Gastroesophageal sphincter (tissue), 4 donors: ENCODE measurements around the gene EHMT1. TPM values are rescaled to one million over a fixed set of nuclear protein-coding genes. Genes with fewer than 3 reads are reported as not detected.

Experiments
- ATAC-seq: fragments of 150-250 bp; one replicate; pipeline ENCODE4 v1.9.1; 2016; ENCODE audit warnings: mild to moderate bottlenecking, moderate library complexity
- H3K27ac ChIP-seq, 4 donors: fragments of 200-600 bp; sonication (generic) in 3 of 4; 1 replicate in 3 of 4; 2 replicates in 1 of 4; pipeline ENCODE4 v1.5.1; 2016 to 2019
- H3K27me3 ChIP-seq: fragments of 200-600 bp; sonication (generic); one replicate; pipeline ENCODE4 v1.5.1; 2019
- H3K36me3 ChIP-seq, 2 donors: fragments of 200-600 bp; sonication (generic); one replicate each; pipeline ENCODE4 v1.5.1; 2019; ENCODE audit warnings: control low read depth in 1 of 2
- H3K4me1 ChIP-seq, 3 donors: fragments of 200-600 bp; sonication (generic); 1 replicate in 2 of 3; 2 replicates in 1 of 3; pipeline ENCODE4 v1.5.1; 2016 to 2019; ENCODE audit warnings: control low read depth in 2 of 3
- H3K4me3 ChIP-seq, 2 donors: fragments of 200-600 bp; sonication (generic); one replicate each; pipeline ENCODE4 v1.5.1; 2019; ENCODE audit warnings: mild to moderate bottlenecking in 1 of 2, moderate library complexity in 1 of 2
- H3K9me3 ChIP-seq, 3 donors: fragments of 200-600 bp; sonication (generic); one replicate each; pipeline ENCODE4 v1.5.1; 2017 to 2019; ENCODE audit warnings: control low read depth in 2 of 3
- CTCF ChIP-seq, 4 experiments: fragments of 200-600 bp in 2 of 4; fragments of 450-650 bp in 2 of 4; sonication (generic) in 1 of 4; IDR thresholded peaks; one replicate each; pipeline ENCODE4 v1.5.1; 2017 to 2019; ENCODE audit warnings: antibody characterized with exemption in 4 of 4, mild to moderate bottlenecking in 2 of 4, moderate library complexity in 2 of 4
- EP300 ChIP-seq: sonication (generic); formaldehyde crosslinking; IDR thresholded peaks from one replicate; pipeline ENCODE4 v1.6.1; 2017; ENCODE audit warnings: antibody characterized with exemption, mild to moderate bottlenecking
- POLR2A ChIP-seq, 2 donors: fragments of 450-650 bp; IDR thresholded peaks; one replicate each; pipeline ENCODE4 v1.6.1; 2017; ENCODE audit warnings: antibody characterized with exemption in 2 of 2, mild to moderate bottlenecking in 2 of 2, moderate library complexity in 1 of 2
- POLR2AphosphoS5 ChIP-seq: sonication (generic); formaldehyde crosslinking; IDR thresholded peaks from one replicate; pipeline ENCODE4 v1.6.1; 2017; ENCODE audit warnings: antibody characterized with exemption
- WGBS, 2 donors: methylation state at CpG; one replicate each; pipeline ENCODE4 v1.1.5; 2018; ENCODE audit warnings: low coverage in 1 of 2; 5-methylcytosine and 5-hydroxymethylcytosine counted together
- total RNA-seq, 4 donors: library from RNA; depleted of rRNA; stranded (reverse); fragments of >200 nt; gene quantifications; one replicate each; pipeline ENCODE4 v1.1.0, GENCODE V29; 2016

Gene EHMT1
- total RNA-seq, 4 donors from 2014 or later, result 49.2 to 79.7 (median 64.7) TPM

GRCh38 chr9:137606005-137606621 is 12.7 kb upstream of the EHMT1 start:
- Histone ChIP-seq H3K36me3 (no peaks in the 10 kb centered on the region), H3K27me3 (no peaks in the 10 kb centered on the region), H3K4me1 (peaks cover 0 to 46% (median 20%) of the 10 kb centered on the region in 3 donors), H3K27ac (peak overlapping the region; percentile 11 to 91 (median 84)), H3K9me3 (no peaks in the 10 kb centered on the region), H3K4me3 (peak overlapping the region; percentile 77 to 96)
- TF ChIP-seq POLR2AphosphoS5 (no peak), CTCF (IDR thresholded peaks at IDR 0.05) (no peak), POLR2A (IDR thresholded peaks at IDR 0.05) (no peak), EP300 (no peak)
- WGBS, 2 donors, result no CpG with 5 or more reads among the region's 57 CpGs
- peak; percentile 17 for ATAC-seq

- TF ChIP-seq CTCF (IDR thresholded peaks at IDR 0.05), result no peak
- TF ChIP-seq EP300, result no peak
- no peak for TF ChIP-seq POLR2AphosphoS5
- TF ChIP-seq POLR2A (IDR thresholded peaks at IDR 0.05), result no peak
- H3K4me3 ChIP-seq, result peak overlapping the region in 1 of 2 donors; percentile 96
- H3K27ac ChIP-seq, result peak overlapping the region in 1 of 4 donors; percentile 84
- H3K4me1 ChIP-seq, result peaks cover 0 to 51% (median 24%) of the 10 kb centered on the region in 3 donors
- H3K36me3 ChIP-seq, result no peaks in the 10 kb centered on the region
- H3K27me3 ChIP-seq, result no peaks in the 10 kb centered on the region
- WGBS, 2 donors, result 0 to 6% methylated on average over 2 of the region's 13 CpGs
- H3K9me3 ChIP-seq, result no peaks in the 10 kb centered on the region
- ATAC-seq, result no peak
These were observed 12.1 kb upstream of the EHMT1 start for GRCh38 chr9:137606734-137607138.

GRCh38 chr9:137607141-137607857 is 11.5 kb upstream of the EHMT1 start:
- no peak for ATAC-seq
- TF ChIP-seq POLR2A (IDR thresholded peaks at IDR 0.05) (no peak), CTCF (IDR thresholded peaks at IDR 0.05) (no peak), EP300 (no peak), POLR2AphosphoS5 (no peak)
- Histone ChIP-seq H3K27me3 (no peaks in the 10 kb centered on the region), H3K36me3 (no peaks in the 10 kb centered on the region), H3K27ac (peak overlapping the region in 1 of 4 donors; percentile 84), H3K9me3 (no peaks in the 10 kb centered on the region), H3K4me1 (peaks cover 0 to 56% (median 30%) of the 10 kb centered on the region in 3 donors), H3K4me3 (peak overlapping the region in 1 of 2 donors; percentile 96)
- WGBS, 2 donors, result 55 to 80% methylated on average over 1 to 3 of the region's 17 CpGs

- no peaks in the 10 kb centered on the region for H3K27me3 ChIP-seq
- no peak overlapping the region for H3K4me3 ChIP-seq
- no peak for ATAC-seq
- H3K27ac ChIP-seq, result no peak overlapping the region
- H3K4me1 ChIP-seq, result peaks cover 0 to 46% (median 28%) of the 10 kb centered on the region in 3 donors
- H3K9me3 ChIP-seq, result no peaks in the 10 kb centered on the region
- 72 to 100% methylated on average over 1 to 3 of the region's 6 CpGs for WGBS, 2 donors
- peaks cover 0 to 29% of the 10 kb centered on the region in 2 donors for H3K36me3 ChIP-seq
- TF ChIP-seq CTCF (IDR thresholded peaks at IDR 0.05) (no peak), POLR2A (IDR thresholded peaks at IDR 0.05) (no peak), POLR2AphosphoS5 (no peak), EP300 (no peak)
These were observed 7.9 kb upstream of the EHMT1 start for GRCh38 chr9:137610944-137611343.
